Measurements from ENCODE around the gene PDLIM1. TPM values are rescaled to one million over a fixed set of nuclear protein-coding genes. Genes with fewer than 3 reads are reported as not detected.

The PDLIM1 gene
- total RNA-seq, 2 donors from 2014 or later, result 109 to 140 TPM

DNA sequence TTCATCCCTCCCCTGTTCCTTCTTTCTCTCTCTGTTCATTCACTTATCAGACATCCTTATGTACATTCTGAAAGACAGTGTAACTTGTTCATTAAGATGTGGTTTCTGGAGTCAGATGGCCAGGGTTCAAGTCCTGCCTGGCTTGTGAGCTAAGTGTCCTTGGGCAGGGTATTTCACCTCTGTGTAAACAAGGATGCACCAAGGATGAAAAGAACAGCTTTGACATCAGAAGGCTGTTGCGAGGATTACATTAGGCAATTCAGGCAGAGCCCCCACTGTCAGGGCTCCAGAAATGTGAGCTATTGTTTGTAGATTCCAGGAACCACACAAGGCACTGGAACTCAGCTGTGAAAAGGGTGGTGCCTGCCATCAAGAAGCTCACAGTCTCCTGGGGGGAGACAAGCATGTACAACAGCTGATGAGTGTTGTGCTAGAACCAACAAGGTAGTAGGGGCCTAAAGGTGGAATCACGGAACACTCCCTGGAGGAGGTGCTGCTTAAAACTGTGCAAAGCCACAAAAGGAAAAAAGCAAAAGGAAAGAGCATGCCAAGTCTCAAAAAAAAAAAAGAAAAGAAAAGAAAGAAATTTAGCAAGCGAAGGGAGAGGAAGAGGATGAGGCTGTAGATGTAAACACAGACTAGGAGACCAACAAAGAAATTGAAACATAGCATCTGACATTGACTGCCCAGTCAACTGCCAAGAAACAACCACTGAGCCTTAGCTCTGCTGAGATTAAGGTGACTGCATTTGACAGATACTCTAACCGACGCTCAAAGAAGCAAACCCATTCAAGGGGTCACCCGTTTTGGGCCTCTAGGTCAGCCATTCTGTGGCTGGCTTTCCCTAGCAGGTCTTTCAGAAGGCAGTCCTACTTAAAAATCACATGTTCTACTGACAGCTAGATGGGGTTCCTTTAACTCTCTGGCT is 12.5 kb downstream of the PDLIM1 start:
- H3K4me1 ChIP-seq (ENCODE audit: control insufficient read depth in 1 of 2, low read depth in 2 of 2), result peaks cover 55 to 89% of the 10 kb centered on the region in 2 donors
- ATAC-seq (ENCODE audit: insufficient number of reproducible peaks, low FRiP score, low read depth), result no peak
- peak overlapping the region; percentile 62 to 84 for H3K27ac ChIP-seq
- DNase-seq (ENCODE audit: low spot score), result no peak
- no peaks in the 10 kb centered on the region for H3K36me3 ChIP-seq
- TF ChIP-seq, protein P1, sequence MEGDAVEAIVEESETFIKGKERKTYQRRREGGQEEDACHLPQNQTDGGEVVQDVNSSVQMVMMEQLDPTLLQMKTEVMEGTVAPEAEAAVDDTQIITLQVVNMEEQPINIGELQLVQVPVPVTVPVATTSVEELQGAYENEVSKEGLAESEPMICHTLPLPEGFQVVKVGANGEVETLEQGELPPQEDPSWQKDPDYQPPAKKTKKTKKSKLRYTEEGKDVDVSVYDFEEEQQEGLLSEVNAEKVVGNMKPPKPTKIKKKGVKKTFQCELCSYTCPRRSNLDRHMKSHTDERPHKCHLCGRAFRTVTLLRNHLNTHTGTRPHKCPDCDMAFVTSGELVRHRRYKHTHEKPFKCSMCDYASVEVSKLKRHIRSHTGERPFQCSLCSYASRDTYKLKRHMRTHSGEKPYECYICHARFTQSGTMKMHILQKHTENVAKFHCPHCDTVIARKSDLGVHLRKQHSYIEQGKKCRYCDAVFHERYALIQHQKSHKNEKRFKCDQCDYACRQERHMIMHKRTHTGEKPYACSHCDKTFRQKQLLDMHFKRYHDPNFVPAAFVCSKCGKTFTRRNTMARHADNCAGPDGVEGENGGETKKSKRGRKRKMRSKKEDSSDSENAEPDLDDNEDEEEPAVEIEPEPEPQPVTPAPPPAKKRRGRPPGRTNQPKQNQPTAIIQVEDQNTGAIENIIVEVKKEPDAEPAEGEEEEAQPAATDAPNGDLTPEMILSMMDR (IDR thresholded peaks at IDR 0.05), result no peak
- H3K27me3 ChIP-seq (replicated peaks; ENCODE audit: insufficient read depth), result no peaks in the 10 kb centered on the region
- no peaks in the 10 kb centered on the region for H3K9me3 ChIP-seq
- no peak overlapping the region for H3K4me3 ChIP-seq

DNA sequence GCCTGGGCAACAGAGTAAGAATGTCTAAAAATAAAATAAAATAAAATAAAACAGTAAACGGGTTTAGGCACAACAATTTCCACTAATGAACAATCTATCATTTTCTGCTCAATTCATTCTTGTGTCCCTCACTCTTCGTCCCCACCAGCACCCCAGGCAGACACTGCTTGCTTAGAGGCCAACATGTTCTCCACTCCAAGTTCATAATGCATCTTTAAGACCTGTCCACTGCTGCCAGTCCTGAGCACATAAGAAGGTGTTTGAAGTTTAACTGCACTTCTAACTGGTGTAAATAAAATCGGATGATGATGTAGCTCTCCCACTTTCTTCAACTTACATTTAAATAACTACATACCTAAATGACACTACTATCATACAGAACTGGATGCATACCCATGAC is 13.2 kb downstream of the PDLIM1 start:
- Histone ChIP-seq H3K4me1 (ENCODE audit: control insufficient read depth in 1 of 2, low read depth in 2 of 2) (peaks cover 58 to 96% of the 10 kb centered on the region in 2 donors), H3K27me3 (replicated peaks; ENCODE audit: insufficient read depth) (no peaks in the 10 kb centered on the region)
- ATAC-seq (ENCODE audit: insufficient number of reproducible peaks, low FRiP score, low read depth), result no peak

DNA sequence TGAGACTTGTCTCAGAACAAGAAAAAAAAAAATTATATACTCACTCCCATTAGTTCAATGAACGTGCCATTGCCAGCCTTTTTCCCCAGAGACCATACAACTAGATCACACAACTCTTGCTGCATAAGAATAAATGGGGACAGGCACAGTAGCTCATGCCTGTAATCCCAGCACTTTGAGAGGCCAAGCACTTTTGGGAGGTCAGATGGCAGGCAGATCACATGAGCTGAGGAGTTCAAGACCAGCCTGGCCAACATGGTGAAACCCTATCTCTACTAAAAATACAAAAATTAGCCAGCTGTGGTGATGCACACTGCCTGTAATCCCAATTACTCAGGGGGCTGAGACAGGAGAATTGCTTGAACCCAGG is 13.6 kb downstream of the PDLIM1 start:
- Histone ChIP-seq H3K27me3 (replicated peaks; ENCODE audit: insufficient read depth) (no peaks in the 10 kb centered on the region), H3K27ac (peak overlapping the region; percentile 9 to 84), H3K9me3 (no peaks in the 10 kb centered on the region), H3K36me3 (no peaks in the 10 kb centered on the region), H3K4me1 (ENCODE audit: control insufficient read depth in 1 of 2, low read depth in 2 of 2) (peaks cover 58 to 94% of the 10 kb centered on the region in 2 donors), H3K4me3 (no peak overlapping the region)
- DNase-seq (ENCODE audit: low spot score), result no peak
- ATAC-seq (ENCODE audit: insufficient number of reproducible peaks, low FRiP score, low read depth), result no peak
- TF ChIP-seq, protein P1 (IDR thresholded peaks at IDR 0.05), result no peak

More for the DNA sequence above, 13.2 kb downstream of the PDLIM1 start:
- Histone ChIP-seq H3K9me3 (no peaks in the 10 kb centered on the region), H3K4me3 (no peak overlapping the region), H3K36me3 (no peaks in the 10 kb centered on the region), H3K27ac (peak overlapping the region; percentile 62 to 84)
- TF ChIP-seq, protein P1 (IDR thresholded peaks at IDR 0.05), result no peak
- no peak for DNase-seq (ENCODE audit: low spot score)

DNA sequence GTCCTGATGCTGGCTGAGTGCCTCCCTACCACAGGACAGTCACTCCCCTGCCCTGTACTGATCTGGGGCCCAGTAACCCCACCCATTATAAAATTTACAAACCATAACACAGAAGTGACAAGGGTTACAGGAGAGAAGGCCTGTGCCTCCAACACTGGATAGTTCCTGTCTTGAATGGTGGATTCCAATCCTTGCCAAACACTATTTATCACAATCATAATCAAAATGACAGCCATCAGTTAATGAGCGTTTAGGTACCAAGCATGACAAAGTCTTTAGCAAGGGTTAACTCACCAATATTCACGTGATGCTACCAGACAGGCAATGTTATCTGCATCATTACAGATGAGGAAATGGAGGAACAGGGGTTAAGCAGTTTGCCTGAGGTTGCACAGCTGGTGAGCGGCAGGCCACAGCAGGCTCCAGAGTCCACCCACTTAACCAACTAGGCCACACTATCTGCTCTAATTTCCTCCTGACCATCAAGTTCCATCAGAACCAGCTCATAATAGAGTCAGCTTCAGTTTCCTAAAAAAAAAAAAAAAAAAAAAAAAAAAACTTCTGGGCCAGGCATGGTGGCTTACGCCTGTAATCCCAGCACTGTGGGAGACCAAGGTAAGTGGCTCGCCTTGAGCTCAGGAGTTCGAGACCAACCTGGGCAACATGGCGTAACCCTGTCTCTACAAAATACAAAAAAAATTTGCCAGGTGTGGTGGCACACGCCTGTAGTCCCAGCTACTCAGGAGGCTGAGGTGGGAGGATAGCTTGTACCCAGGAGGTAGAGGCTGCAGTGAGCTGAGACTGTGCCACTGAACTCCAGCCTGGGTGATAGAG is 14.2 kb downstream of the PDLIM1 start:
- TF ChIP-seq, protein P1 (IDR thresholded peaks at IDR 0.05), result no peak
- Histone ChIP-seq H3K36me3 (no peaks in the 10 kb centered on the region), H3K4me3 (no peak overlapping the region), H3K4me1 (ENCODE audit: control insufficient read depth in 1 of 2, low read depth in 2 of 2) (peaks cover 58 to 91% of the 10 kb centered on the region in 2 donors), H3K9me3 (no peaks in the 10 kb centered on the region), H3K27ac (peak overlapping the region; percentile 84 to 86), H3K27me3 (replicated peaks; ENCODE audit: insufficient read depth) (no peaks in the 10 kb centered on the region)
- no peak for ATAC-seq (ENCODE audit: insufficient number of reproducible peaks, low FRiP score, low read depth)
- DNase-seq (ENCODE audit: low spot score), result no peak

Data from thoracic aorta (tissue), 2 donors.